ENCODE data around the gene ASAP2.

The ASAP2 gene

GRCh38 chr2:9228088-9228751 lies 21.6 kb downstream of the ASAP2 start:
- TF ChIP-seq CTCF (IDR thresholded peaks at IDR 0.05; ENCODE audit: insufficient read depth, low read length, missing control alignments): no peak
- peak; percentile 44 for DNase-seq (ENCODE audit: low read depth, low spot score)
- POLR2A ChIA-PET: no interaction called here

GRCh38 chr2:9228781-9229469 lies 22.3 kb downstream of the ASAP2 start:
- CTCF ChIA-PET: interaction anchor here (1.3 kb wide), 1 partner anchor 11 kb away, joined by 3 read pairs; no protein-coding TSS in a partner anchor
- POLR2A ChIA-PET: no interaction called here

More at GRCh38 chr2:9228088-9228751, 21.6 kb downstream of the ASAP2 start:
- no peak overlapping the region for H3K4me3 ChIP-seq (ENCODE audit: low read depth, low read length)
- CTCF ChIA-PET: interaction anchor here (0.8 to 1.8 kb wide), 5 partner anchors 11 to 106 kb away, joined by 3 to 7 read pairs (median 3); no protein-coding TSS in a partner anchor

GRCh38 chr2:9229470-9229820 lies 22.8 kb downstream of the ASAP2 start:
- CTCF ChIA-PET: no interaction called here
- POLR2A ChIA-PET: no interaction called here
- no peak for DNase-seq (ENCODE audit: low read depth, low spot score)
- H3K4me3 ChIP-seq (ENCODE audit: low read depth, low read length): no peak overlapping the region
- no peak for TF ChIP-seq CTCF (IDR thresholded peaks at IDR 0.05; ENCODE audit: insufficient read depth, low read length, missing control alignments)

More at GRCh38 chr2:9228781-9229469, 22.3 kb downstream of the ASAP2 start:
- no peak for TF ChIP-seq CTCF (IDR thresholded peaks at IDR 0.05; ENCODE audit: insufficient read depth, low read length, missing control alignments)
- H3K4me3 ChIP-seq (ENCODE audit: low read depth, low read length): no peak overlapping the region
- DNase-seq (ENCODE audit: low read depth, low spot score): no peak

GRCh38 chr2:9230051-9230802 lies 23.6 kb downstream of the ASAP2 start:
- TF ChIP-seq CTCF (IDR thresholded peaks at IDR 0.05; ENCODE audit: insufficient read depth, low read length, missing control alignments): peak; percentile 7
- no peak overlapping the region for H3K4me3 ChIP-seq (ENCODE audit: low read depth, low read length)
- POLR2A ChIA-PET: no interaction called here
- CTCF ChIA-PET: interaction anchor here (1.2 kb wide), 1 partner anchor 12 kb away, joined by 3 read pairs; no protein-coding TSS in a partner anchor
- no peak for DNase-seq (ENCODE audit: low read depth, low spot score)

- DNase-seq (ENCODE audit: low read depth, low spot score): no peak
- POLR2A ChIA-PET: no interaction called here
- TF ChIP-seq CTCF (IDR thresholded peaks at IDR 0.05; ENCODE audit: insufficient read depth, low read length, missing control alignments): no peak
- H3K4me3 ChIP-seq (ENCODE audit: low read depth, low read length): no peak overlapping the region
- CTCF ChIA-PET: interaction anchor here (1.2 kb wide), 1 partner anchor 11 kb away, joined by 3 read pairs; no protein-coding TSS in a partner anchor
Measured at GRCh38 chr2:9230881-9231280, 24.3 kb downstream of the ASAP2 start.
